Uterus (tissue), 4 donors: Measurements from ENCODE around the gene LOXL1. TPM values are rescaled to one million over a fixed set of nuclear protein-coding genes. Genes with fewer than 3 reads are reported as not detected.

Experiments used
- DNase-seq, 2 donors: peaks; one replicate each; pipeline ENCODE4 v3.0.0-alpha.2; 2019 to 2020
- H3K27ac ChIP-seq, 2 donors: fragments of 200-600 bp; sonication (generic); 1 replicate in 1 of 2; 2 replicates in 1 of 2; pipeline ENCODE4 v1.5.1; 2016 to 2018
- H3K27me3 ChIP-seq, 2 donors: fragments of 200-600 bp; sonication (generic); one replicate each; pipeline ENCODE4 v1.5.1; 2018 to 2019; ENCODE audit warnings: control low read depth in 1 of 2
- H3K36me3 ChIP-seq, 2 donors: fragments of 200-600 bp; sonication (generic); one replicate each; pipeline ENCODE4 v1.5.1; 2019; ENCODE audit warnings: control low read depth in 1 of 2
- H3K4me1 ChIP-seq, 2 donors: fragments of 200-600 bp; sonication (generic); one replicate each; pipeline ENCODE4 v1.5.1; 2018 to 2019; ENCODE audit warnings: control low read depth in 1 of 2
- H3K4me3 ChIP-seq, 2 donors: fragments of 200-600 bp; sonication (generic); 1 replicate in 1 of 2; 2 replicates in 1 of 2; pipeline ENCODE4 v1.5.1; 2018 to 2019; ENCODE audit warnings: mild to moderate bottlenecking in 1 of 2
- H3K9me3 ChIP-seq, 2 donors: fragments of 200-600 bp; sonication (generic); one replicate each; pipeline ENCODE4 v1.5.1; 2019; ENCODE audit warnings: control low read depth in 1 of 2
- CTCF ChIP-seq, 4 experiments: fragments of 200-600 bp in 2 of 4; fragments of 450-650 bp in 2 of 4; sonication (generic) in 2 of 4; IDR thresholded peaks; one replicate each; pipeline ENCODE4 v1.5.1; 2016 to 2019; ENCODE audit warnings: antibody characterized with exemption in 4 of 4, mild to moderate bottlenecking in 2 of 4, moderate library complexity in 1 of 4
- POLR2A ChIP-seq, 2 donors: fragments of 450-650 bp; IDR thresholded peaks; one replicate each; pipeline ENCODE4 v1.6.1; 2016; ENCODE audit warnings: antibody characterized with exemption in 2 of 2, mild to moderate bottlenecking in 1 of 2, moderate library complexity in 1 of 2
- intact Hi-C: fragments of 100-400 bp; cut with DNase I; formaldehyde crosslinking; loops from one replicate; pipeline ENCODE4 v1.15.1; 2023; ENCODE audit warnings: low total_unique reads
- total RNA-seq, 4 donors: library from RNA; depleted of rRNA in 3 of 4; stranded (reverse); fragments of >200 nt in 3 of 4; gene quantifications; one replicate each; pipeline versions ENCODE4 v1.1.0 to v1.2.4, GENCODE V29; 2014 to 2023
- donor health status: DM: yes; HTN: yes; CAD: no.

The LOXL1 gene
- total RNA-seq, 4 donors from 2014 or later = 19.4 to 68.4 (median 33.1) TPM

GRCh38 chr15:73900095-73900712, 26.1 kb upstream of the LOXL1 start:
- Histone ChIP-seq H3K36me3 (no peaks in the 10 kb centered on the region), H3K4me1 (no peaks in the 10 kb centered on the region), H3K27ac (no peak overlapping the region), H3K9me3 (no peaks in the 10 kb centered on the region), H3K4me3 (no peak overlapping the region), H3K27me3 (no peaks in the 10 kb centered on the region)
- intact Hi-C loops = no loop called here
- no peak for TF ChIP-seq CTCF (IDR thresholded peaks at IDR 0.05)
- TF ChIP-seq POLR2A (IDR thresholded peaks at IDR 0.05) = no peak
- no peak for DNase-seq

DNA sequence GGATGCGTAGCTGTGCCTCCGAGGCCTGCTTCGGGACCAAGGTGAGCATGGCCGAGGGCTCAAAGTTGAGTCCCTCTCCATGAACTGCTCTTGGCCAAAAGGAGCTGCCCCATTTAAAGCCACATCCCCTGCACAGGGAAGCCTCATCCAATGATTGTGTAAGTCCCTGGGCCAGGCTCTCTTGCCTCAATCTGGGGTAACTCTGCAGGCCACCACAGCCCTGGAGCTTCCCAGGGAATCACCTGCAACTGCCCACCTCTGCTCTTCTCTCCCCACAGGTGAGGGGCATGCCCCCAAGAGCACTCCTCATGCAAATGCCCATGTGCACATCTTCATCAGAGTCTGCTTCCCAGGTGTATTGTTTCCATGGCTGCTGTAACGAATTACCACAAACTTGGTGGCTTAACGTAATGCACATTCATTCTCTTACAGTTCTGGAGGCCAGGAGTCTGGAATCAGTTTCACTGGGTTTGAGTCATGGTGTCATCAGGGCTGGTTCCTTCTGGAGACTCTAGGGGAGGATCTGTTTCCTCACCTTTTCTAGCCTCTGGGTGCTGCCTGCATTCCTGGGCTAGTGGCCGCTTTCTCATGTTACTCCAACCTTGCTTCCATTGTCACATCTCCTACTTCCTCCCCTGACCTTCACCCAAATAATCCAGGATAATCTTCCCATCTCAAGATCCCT, 25.0 kb upstream of the LOXL1 start:
- intact Hi-C loops = no loop called here
- no peaks in the 10 kb centered on the region for H3K36me3 ChIP-seq
- DNase-seq = no peak
- no peak overlapping the region for H3K4me3 ChIP-seq
- H3K4me1 ChIP-seq = no peaks in the 10 kb centered on the region
- TF ChIP-seq CTCF (IDR thresholded peaks at IDR 0.05) = no peak
- H3K9me3 ChIP-seq = no peaks in the 10 kb centered on the region
- H3K27ac ChIP-seq = no peak overlapping the region
- H3K27me3 ChIP-seq = no peaks in the 10 kb centered on the region

- DNase-seq = no peak
- TF ChIP-seq POLR2A (IDR thresholded peaks at IDR 0.05) (no peak), CTCF (IDR thresholded peaks at IDR 0.05) (no peak)
Measured at GRCh38 chr15:73902121-73903020, 23.9 kb upstream of the LOXL1 start.

GRCh38 chr15:73904026-73904815, 22.0 kb upstream of the LOXL1 start:
- no peak for DNase-seq
- Histone ChIP-seq H3K4me3 (no peak overlapping the region), H3K36me3 (no peaks in the 10 kb centered on the region), H3K4me1 (no peaks in the 10 kb centered on the region), H3K9me3 (no peaks in the 10 kb centered on the region), H3K27ac (no peak overlapping the region), H3K27me3 (no peaks in the 10 kb centered on the region)
- no peak for TF ChIP-seq CTCF (IDR thresholded peaks at IDR 0.05)
- no peak for TF ChIP-seq POLR2A (IDR thresholded peaks at IDR 0.05)
- intact Hi-C loops = no loop called here

More at GRCh38 chr15:73902121-73903020, 23.9 kb upstream of the LOXL1 start:
- H3K9me3 ChIP-seq = no peaks in the 10 kb centered on the region
- no peak overlapping the region for H3K4me3 ChIP-seq
- no peaks in the 10 kb centered on the region for H3K36me3 ChIP-seq
- H3K27me3 ChIP-seq = no peaks in the 10 kb centered on the region
- intact Hi-C loops = no loop called here
- no peaks in the 10 kb centered on the region for H3K4me1 ChIP-seq
- H3K27ac ChIP-seq = no peak overlapping the region
